Rectal smooth muscle tissue (tissue), 1 donor: ENCODE measurements around the gene ZNF814.
"Not testable (repeated sequence)": the region's sequence is repeated elsewhere in the genome, so short reads cannot be mapped to it uniquely, and the experiment has no call there.

Experiments used
- H3K27ac ChIP-seq: one replicate; pipeline ENCODE4 v1.7.0; 2013; ENCODE audit warnings: low read depth, low read length, inconsistent platforms
- H3K27me3 ChIP-seq: one replicate; pipeline ENCODE4 v1.7.0; 2013; ENCODE audit warnings: low read length; ENCODE audit not compliant: control insufficient read depth, insufficient read depth
- H3K36me3 ChIP-seq: one replicate; pipeline ENCODE4 v1.7.0; 2013; ENCODE audit warnings: low read length; ENCODE audit not compliant: control insufficient read depth, insufficient read depth
- H3K4me1 ChIP-seq: one replicate; pipeline ENCODE4 v1.7.0; 2013; ENCODE audit warnings: low read length; ENCODE audit not compliant: control insufficient read depth, insufficient read depth
- H3K4me3 ChIP-seq: one replicate; pipeline ENCODE4 v1.7.0; 2013; ENCODE audit warnings: low read length
- H3K9ac ChIP-seq: one replicate; pipeline ENCODE4 v1.7.0; 2013; ENCODE audit warnings: low read length

ZNF814 gene

DNA sequence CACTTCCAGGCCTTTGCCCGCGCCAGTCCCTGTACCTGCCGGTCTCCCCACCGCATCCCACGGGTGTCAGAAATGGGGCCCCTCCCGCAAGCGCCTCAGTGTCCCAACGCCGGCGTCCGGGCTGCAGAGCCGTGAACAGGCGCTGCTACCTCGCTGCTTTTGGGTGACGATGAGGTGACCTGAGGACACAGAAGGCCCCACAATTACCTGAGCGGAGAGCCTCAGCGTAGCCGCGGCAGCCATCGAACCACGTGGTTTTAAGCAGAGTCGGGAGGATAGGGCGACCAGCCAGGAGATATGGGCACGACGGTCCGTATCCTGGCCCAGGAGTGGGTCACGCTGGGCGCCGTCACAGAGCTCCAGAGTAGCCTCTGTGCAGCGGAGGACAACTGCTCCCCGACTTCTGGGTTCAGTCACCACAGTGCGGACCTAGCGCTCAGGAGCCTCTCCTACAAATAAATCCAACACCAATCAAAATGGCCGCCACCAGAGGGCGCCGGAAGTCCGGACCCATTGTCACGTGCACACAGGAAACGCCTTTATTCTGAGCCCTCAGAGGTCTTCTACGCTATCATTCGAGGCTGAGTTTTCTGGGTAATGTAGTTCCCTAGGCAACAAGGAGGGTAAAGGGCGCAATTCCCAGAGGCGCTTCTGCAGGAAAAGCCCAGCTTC lies at the start of gene ZNF814:
Gene ZNF814, minus strand, starts transcription at position 478 of the 672 bp plus-strand sequence. Its CDS starts 235 bp downstream, at position 243.
- no peaks in the 10 kb centered on the region for H3K27me3 ChIP-seq
- peak within 1 kb of the TSS; percentile 76 for H3K27ac ChIP-seq

DNA sequence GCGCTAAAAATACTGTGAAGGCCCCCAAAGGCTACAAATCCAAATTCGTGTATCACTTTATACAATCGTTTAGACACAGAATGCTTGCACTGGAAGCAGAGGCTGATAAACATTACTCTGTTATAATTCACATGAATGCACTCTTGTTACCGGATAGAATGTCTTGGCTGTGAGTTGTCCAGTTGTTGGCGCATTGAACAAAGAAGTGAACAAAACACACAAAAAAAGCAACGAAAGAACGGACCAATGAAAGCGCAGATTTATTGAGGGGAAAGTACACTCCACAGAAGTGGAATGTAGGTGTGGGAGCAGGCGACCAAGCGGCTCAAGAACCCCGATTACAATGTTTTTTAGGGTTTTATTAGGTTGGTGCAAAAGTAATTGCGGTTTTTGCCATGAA lies 46.9 kb upstream of the ZNF814 start:
- H3K36me3 ChIP-seq, result peaks cover under 1% of the 10 kb centered on the region

More for the DNA sequence above, at the start of gene ZNF814:
- peak within 1 kb of the TSS; percentile 66 for H3K9ac ChIP-seq
- peak within 1 kb of the TSS; percentile 96 for H3K4me3 ChIP-seq
- peaks cover 3% of the 10 kb centered on the region for H3K36me3 ChIP-seq
- H3K4me1 ChIP-seq, result no peaks in the 10 kb centered on the region

GRCh38 chr19:57934820-57935665 lies 46.2 kb upstream of the ZNF814 start, which contains the start of gene ZNF418:
TSS of gene ZNF418 (minus strand) at chr19:57935402. CDS start at chr19:57933822, 1,580 bp downstream.
- H3K36me3 ChIP-seq, result peaks cover 4% of the 10 kb centered on the region
- peak within 1 kb of the TSS; percentile 48 for H3K27ac ChIP-seq
- peak within 1 kb of the TSS; percentile 75 for H3K4me3 ChIP-seq
- H3K27me3 ChIP-seq, result no peaks in the 10 kb centered on the region
- peaks cover 3% of the 10 kb centered on the region for H3K4me1 ChIP-seq
- peak within 1 kb of the TSS; percentile 22 for H3K9ac ChIP-seq

More for the DNA sequence above, 46.9 kb upstream of the ZNF814 start:
- no peak overlapping the region for H3K4me3 ChIP-seq
- H3K9ac ChIP-seq, result no peak overlapping the region
- no peaks in the 10 kb centered on the region for H3K27me3 ChIP-seq
- H3K27ac ChIP-seq, result no peak overlapping the region
- peaks cover 3% of the 10 kb centered on the region for H3K4me1 ChIP-seq

DNA sequence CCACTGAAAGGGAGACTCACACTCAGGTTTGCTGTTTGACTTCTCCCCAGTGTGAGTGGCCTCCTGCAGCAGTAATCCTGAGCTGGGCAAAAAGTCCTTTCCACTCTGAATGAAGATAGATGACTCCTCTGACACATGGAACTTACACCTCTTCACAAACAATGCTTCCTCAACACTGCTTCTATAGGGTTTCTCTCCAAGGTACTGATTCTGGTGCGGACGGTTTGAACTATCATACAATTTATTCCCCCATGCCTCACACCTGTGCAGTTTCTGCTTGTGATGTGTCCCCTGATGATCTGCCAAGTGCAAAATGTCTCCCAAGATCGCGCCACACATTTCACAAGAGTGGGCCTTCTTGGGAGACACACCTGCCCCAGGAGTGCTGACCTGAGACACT lies 38.8 kb upstream of the ZNF814 start:
- H3K9ac ChIP-seq, result no peak overlapping the region
- H3K4me3 ChIP-seq, result no peak overlapping the region
- no peaks in the 10 kb centered on the region for H3K4me1 ChIP-seq
- no peaks in the 10 kb centered on the region for H3K27me3 ChIP-seq
- peaks cover 14% of the 10 kb centered on the region for H3K36me3 ChIP-seq
- no peak overlapping the region for H3K27ac ChIP-seq

- Histone ChIP-seq H3K36me3 (peaks cover 11% of the 10 kb centered on the region), H3K27ac (peak within 1 kb of the TSS; percentile 68)
Measured at GRCh38 chr19:57916168-57916995, 27.5 kb upstream of the ZNF814 start, which contains the start of gene ZNF417. TSS of gene ZNF417 (minus strand) at chr19:57916592. CDS start at chr19:57916411, 181 bp downstream.

GRCh38 chr19:57914531-57914930 lies 25.7 kb upstream of the ZNF814 start:
- Histone ChIP-seq H3K4me1 (no peaks in the 10 kb centered on the region), H3K27ac (no peak overlapping the region), H3K36me3 (peaks cover 18% of the 10 kb centered on the region), H3K9ac (no peak overlapping the region), H3K27me3 (no peaks in the 10 kb centered on the region), H3K4me3 (no peak overlapping the region)

More at GRCh38 chr19:57916168-57916995, 27.5 kb upstream of the ZNF814 start, which contains the start of gene ZNF417:
- peak within 1 kb of the TSS; percentile 92 for H3K4me3 ChIP-seq
- H3K4me1 ChIP-seq, H3K27me3 ChIP-seq: not testable (repeated sequence)
- peak within 1 kb of the TSS; percentile 74 for H3K9ac ChIP-seq

DNA sequence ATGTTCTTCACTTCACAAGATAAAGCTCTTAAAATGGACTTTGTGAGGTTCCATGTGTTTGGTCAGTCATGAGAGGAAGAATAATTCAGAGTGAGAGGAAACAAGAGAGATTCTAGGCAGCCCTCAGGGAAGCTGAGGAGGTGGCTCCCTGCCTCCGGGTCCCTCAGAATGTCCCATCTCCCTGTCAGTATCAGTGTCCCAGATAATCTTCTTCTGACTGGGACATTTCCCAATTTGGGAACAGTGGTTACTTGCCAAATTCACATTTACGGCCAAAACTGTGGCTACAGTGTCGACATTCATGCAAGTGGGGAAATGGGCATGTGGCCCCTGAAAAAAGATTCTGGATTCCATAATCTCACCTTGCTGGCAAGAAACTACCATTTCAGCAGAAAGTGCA lies 18.6 kb upstream of the ZNF814 start:
- Histone ChIP-seq H3K27me3 (no peaks in the 10 kb centered on the region), H3K27ac (no peak overlapping the region), H3K9ac (no peak overlapping the region), H3K4me1 (no peaks in the 10 kb centered on the region), H3K4me3 (no peak overlapping the region), H3K36me3 (peaks cover 19% of the 10 kb centered on the region)

DNA sequence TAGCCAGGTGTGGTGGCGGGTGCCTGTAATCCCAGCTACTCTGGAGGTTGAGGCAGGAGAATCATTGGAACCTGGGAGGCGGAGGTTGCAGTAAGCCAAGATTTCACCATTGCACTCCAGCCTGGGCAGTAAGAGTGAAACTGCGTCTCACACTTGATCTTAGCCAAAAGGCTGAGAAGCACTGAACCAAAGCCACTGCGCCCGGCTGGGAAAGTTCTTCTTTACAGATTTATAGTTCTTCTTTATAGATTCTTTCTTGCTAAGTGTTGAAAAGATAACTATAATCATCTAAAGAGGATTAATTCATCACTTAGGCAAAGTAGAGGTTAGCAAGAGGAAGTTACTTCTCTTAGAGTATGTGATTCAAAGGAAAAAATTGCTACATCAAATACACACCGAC lies 16.4 kb upstream of the ZNF814 start:
- H3K9ac ChIP-seq, result no peak overlapping the region
- no peaks in the 10 kb centered on the region for H3K4me1 ChIP-seq
- H3K36me3 ChIP-seq, result peaks cover 8% of the 10 kb centered on the region
- no peak overlapping the region for H3K27ac ChIP-seq
- no peaks in the 10 kb centered on the region for H3K27me3 ChIP-seq
- no peak overlapping the region for H3K4me3 ChIP-seq

DNA sequence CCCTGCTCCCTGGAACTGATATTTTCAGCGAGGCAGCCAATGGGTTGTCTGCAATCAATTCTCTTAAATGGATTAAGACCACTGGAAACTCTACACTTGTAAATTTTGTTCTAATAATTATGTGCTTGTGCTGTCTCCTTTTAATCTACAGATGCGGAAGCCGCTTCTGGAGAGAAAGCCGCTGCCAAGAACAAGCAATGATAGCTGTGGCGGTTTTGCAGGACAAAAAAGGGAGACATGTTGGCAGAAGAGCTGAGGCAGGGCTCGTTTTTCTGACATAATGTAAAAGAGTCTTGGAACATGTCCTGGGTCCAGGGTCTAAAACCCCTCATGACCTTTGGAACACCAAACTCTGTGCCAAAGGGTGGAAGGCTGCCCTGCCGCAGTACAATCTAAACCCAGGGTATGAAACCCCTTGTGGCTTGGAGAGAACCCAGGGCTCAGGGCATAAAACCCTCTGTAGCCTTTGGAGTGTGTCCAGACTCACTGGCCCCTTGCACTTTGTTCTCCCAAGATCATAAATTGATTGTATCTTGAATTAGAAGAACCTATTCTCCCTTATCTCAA lies 14.9 kb upstream of the ZNF814 start:
- Histone ChIP-seq H3K4me3 (peak overlapping the region; percentile 13), H3K4me1 (no peaks in the 10 kb centered on the region), H3K27ac (no peak overlapping the region)

GRCh38 chr19:57900311-57900710 lies 11.5 kb upstream of the ZNF814 start:
- Histone ChIP-seq H3K36me3 (peaks cover 4% of the 10 kb centered on the region), H3K27ac (no peak overlapping the region), H3K4me1 (no peaks in the 10 kb centered on the region), H3K27me3 (no peaks in the 10 kb centered on the region), H3K4me3 (no peak overlapping the region), H3K9ac (no peak overlapping the region)

More for the DNA sequence above, 14.9 kb upstream of the ZNF814 start:
- Histone ChIP-seq H3K27me3 (no peaks in the 10 kb centered on the region), H3K36me3 (peaks cover 6% of the 10 kb centered on the region), H3K9ac (no peak overlapping the region)

- H3K36me3 ChIP-seq, H3K4me1 ChIP-seq, H3K9ac ChIP-seq, H3K27me3 ChIP-seq, H3K4me3 ChIP-seq, H3K27ac ChIP-seq: not testable (repeated sequence)
Measured at GRCh38 chr19:57890706-57891105, 1.9 kb upstream of the ZNF814 start.
